Measurements from ENCODE around the gene AGK.
"Not testable (repeated sequence)": the region's sequence is repeated elsewhere in the genome, so short reads cannot be mapped to it uniquely, and the experiment has no call there.

AGK gene

GRCh38 chr7:141647701-141648100 is 96.5 kb downstream of the AGK start:
- not testable (repeated sequence) for H3K9me3 ChIP-seq (ENCODE audit: control insufficient read depth, insufficient read depth, low read depth, low read length); H3K27me3 ChIP-seq (ENCODE audit: control insufficient read depth, insufficient read depth, low read length); H3K9ac ChIP-seq (ENCODE audit: low read length); H3K4me3 ChIP-seq (ENCODE audit: low read depth, low read length); H3K4me1 ChIP-seq (ENCODE audit: control insufficient read depth, insufficient read depth, low read length); H3K27ac ChIP-seq (ENCODE audit: low read depth, low read length)
- peaks cover 32% of the 10 kb centered on the region for H3K36me3 ChIP-seq (ENCODE audit: control insufficient read depth, insufficient read depth, low read length)

- Histone ChIP-seq H3K27ac (ENCODE audit: low read depth, low read length) (no peak overlapping the region), H3K4me3 (ENCODE audit: low read depth, low read length) (no peak overlapping the region), H3K4me1 (ENCODE audit: control insufficient read depth, insufficient read depth, low read length) (peaks cover 8% of the 10 kb centered on the region; the same call in 1 of the 2 replicates), H3K36me3 (ENCODE audit: control insufficient read depth, insufficient read depth, low read length) (peaks cover 27% of the 10 kb centered on the region), H3K27me3 (ENCODE audit: control insufficient read depth, insufficient read depth, low read length) (no peaks in the 10 kb centered on the region), H3K9ac (ENCODE audit: low read length) (no peak overlapping the region), H3K9me3 (ENCODE audit: control insufficient read depth, insufficient read depth, low read depth, low read length) (no peaks in the 10 kb centered on the region)
Observed at GRCh38 chr7:141648276-141649114, 97.3 kb downstream of the AGK start.

DNA sequence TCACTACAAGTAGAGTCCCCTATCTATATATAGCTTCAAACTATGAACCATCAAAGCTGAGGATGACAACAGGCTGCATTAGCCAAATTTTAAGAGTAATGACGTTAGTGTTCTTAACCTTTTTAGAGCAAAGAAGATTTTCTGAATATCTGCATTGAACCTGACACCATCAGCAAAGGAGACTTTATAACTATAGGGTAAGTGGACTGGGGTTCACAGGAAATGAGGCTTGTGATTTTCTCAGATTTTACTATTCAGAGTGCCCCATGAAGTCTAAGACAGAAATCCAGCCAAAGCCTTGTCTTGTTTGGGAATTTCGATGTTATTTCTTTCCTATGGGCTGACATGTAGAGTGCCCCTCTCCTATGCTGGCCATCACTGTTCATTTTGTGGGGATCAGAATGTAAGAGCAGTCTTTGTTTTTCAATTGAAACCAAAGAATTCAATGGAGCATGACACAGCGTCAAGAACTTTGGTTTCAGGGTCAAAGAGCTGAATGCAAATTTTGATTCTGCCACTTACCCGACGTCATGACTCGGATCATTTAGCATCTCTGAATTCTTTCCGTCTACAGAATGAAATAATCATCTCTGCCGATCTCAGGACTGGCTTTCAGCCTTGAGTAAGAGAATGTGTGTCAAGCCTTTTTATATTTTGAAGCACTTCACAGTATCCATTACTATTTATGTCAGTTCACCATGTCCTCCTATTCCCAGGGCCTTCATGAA is 98.1 kb downstream of the AGK start:
- H3K4me1 ChIP-seq (ENCODE audit: control insufficient read depth, insufficient read depth, low read length): peaks cover 8% of the 10 kb centered on the region; the same call in 1 of the 2 replicates
- no peaks in the 10 kb centered on the region for H3K9me3 ChIP-seq (ENCODE audit: control insufficient read depth, insufficient read depth, low read depth, low read length)
- H3K36me3 ChIP-seq (ENCODE audit: control insufficient read depth, insufficient read depth, low read length): peaks cover 27% of the 10 kb centered on the region
- H3K27me3 ChIP-seq (ENCODE audit: control insufficient read depth, insufficient read depth, low read length): no peaks in the 10 kb centered on the region
- no peak overlapping the region for H3K27ac ChIP-seq (ENCODE audit: low read depth, low read length)
- no peak overlapping the region for H3K9ac ChIP-seq (ENCODE audit: low read length)
- no peak overlapping the region for H3K4me3 ChIP-seq (ENCODE audit: low read depth, low read length)

DNA sequence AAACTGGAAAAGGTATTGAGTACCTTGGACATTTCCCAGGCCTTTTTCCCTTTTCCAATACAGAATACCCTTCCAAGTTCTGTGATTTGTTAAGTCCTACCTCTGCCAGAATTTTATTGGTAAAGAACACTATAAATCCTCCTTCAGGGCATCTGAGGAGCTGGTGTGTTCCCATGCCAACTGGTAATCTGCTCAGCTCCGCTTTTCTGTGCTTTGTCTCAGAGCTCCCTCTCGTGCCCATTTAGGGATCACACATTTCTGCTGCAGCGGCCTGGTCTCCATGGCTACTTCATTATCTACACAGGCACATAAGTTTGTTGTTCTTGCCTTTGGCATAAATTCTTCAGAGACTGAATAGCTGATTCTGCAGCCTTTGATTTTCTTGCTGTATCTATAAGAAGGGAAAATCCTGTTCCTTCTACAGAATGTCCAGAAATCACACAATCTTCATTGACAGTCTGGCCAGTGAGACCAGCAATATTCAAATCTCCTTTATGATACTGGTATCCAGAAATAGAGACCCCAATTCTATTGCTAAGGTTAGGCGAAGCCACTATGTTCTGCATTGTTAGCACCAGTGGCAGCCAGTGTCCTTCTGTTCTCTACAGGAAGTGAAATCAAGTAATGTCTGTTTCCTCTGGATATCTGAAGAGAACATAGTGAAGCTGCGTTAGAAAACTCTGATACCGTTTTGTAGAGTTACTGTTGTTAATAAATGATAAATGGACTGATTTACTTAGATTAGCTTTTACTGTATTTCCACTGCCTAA is 98.8 kb downstream of the AGK start:
- Histone ChIP-seq H3K9me3 (ENCODE audit: control insufficient read depth, insufficient read depth, low read depth, low read length) (no peaks in the 10 kb centered on the region), H3K27ac (ENCODE audit: low read depth, low read length) (no peak overlapping the region), H3K27me3 (ENCODE audit: control insufficient read depth, insufficient read depth, low read length) (no peaks in the 10 kb centered on the region), H3K9ac (ENCODE audit: low read length) (no peak overlapping the region), H3K36me3 (ENCODE audit: control insufficient read depth, insufficient read depth, low read length) (peaks cover 27% of the 10 kb centered on the region), H3K4me3 (ENCODE audit: low read depth, low read length) (no peak overlapping the region), H3K4me1 (ENCODE audit: control insufficient read depth, insufficient read depth, low read length) (peaks cover 11% of the 10 kb centered on the region; the same call in 1 of the 2 replicates)

GRCh38 chr7:141651417-141651816 is 100.2 kb downstream of the AGK start:
- Histone ChIP-seq H3K27me3 (ENCODE audit: control insufficient read depth, insufficient read depth, low read length) (no peaks in the 10 kb centered on the region), H3K36me3 (ENCODE audit: control insufficient read depth, insufficient read depth, low read length) (peaks cover 27% of the 10 kb centered on the region), H3K27ac (ENCODE audit: low read depth, low read length) (no peak overlapping the region), H3K4me3 (ENCODE audit: low read depth, low read length) (no peak overlapping the region), H3K9me3 (ENCODE audit: control insufficient read depth, insufficient read depth, low read depth, low read length) (no peaks in the 10 kb centered on the region), H3K9ac (ENCODE audit: low read length) (no peak overlapping the region), H3K4me1 (ENCODE audit: control insufficient read depth, insufficient read depth, low read length) (peaks cover 11% of the 10 kb centered on the region; the same call in 1 of the 2 replicates)

DNA sequence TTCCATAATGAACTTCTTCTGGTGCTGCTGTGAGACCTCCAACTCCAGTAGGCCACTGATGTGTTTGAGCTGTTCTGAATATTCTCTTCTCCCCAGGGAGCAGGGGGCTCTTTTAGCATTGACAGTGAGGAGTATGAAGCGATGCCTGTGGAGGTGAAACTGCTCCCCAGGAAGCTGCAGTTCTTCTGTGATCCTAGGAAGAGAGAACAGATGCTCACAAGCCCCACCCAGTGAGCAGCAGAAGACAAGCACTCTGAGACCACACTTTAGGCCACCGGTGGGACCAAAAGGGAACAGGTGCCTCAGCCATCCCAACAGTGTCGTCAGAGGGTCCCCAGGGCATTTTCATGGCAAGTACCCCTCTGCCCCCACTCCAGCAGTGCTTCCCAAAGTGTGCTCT is 101.5 kb downstream of the AGK start:
- no peaks in the 10 kb centered on the region for H3K9me3 ChIP-seq (ENCODE audit: control insufficient read depth, insufficient read depth, low read depth, low read length)
- H3K27me3 ChIP-seq (ENCODE audit: control insufficient read depth, insufficient read depth, low read length): no peaks in the 10 kb centered on the region
- H3K4me3 ChIP-seq (ENCODE audit: low read depth, low read length): no peak overlapping the region
- no peak overlapping the region for H3K9ac ChIP-seq (ENCODE audit: low read length)
- no peak overlapping the region for H3K27ac ChIP-seq (ENCODE audit: low read depth, low read length)
- H3K36me3 ChIP-seq (ENCODE audit: control insufficient read depth, insufficient read depth, low read length): peaks cover 26% of the 10 kb centered on the region
- H3K4me1 ChIP-seq (ENCODE audit: control insufficient read depth, insufficient read depth, low read length): peaks cover 11% of the 10 kb centered on the region; the same call in 1 of the 2 replicates

GRCh38 chr7:141654551-141654950 is 103.3 kb downstream of the AGK start:
- H3K36me3 ChIP-seq (ENCODE audit: control insufficient read depth, insufficient read depth, low read length): peaks cover 30% of the 10 kb centered on the region
- H3K9ac ChIP-seq (ENCODE audit: low read length): no peak overlapping the region
- H3K27me3 ChIP-seq (ENCODE audit: control insufficient read depth, insufficient read depth, low read length): no peaks in the 10 kb centered on the region
- no peaks in the 10 kb centered on the region for H3K9me3 ChIP-seq (ENCODE audit: control insufficient read depth, insufficient read depth, low read depth, low read length)
- peaks cover 6% of the 10 kb centered on the region; the same call in 1 of the 2 replicates for H3K4me1 ChIP-seq (ENCODE audit: control insufficient read depth, insufficient read depth, low read length)
- no peak overlapping the region for H3K27ac ChIP-seq (ENCODE audit: low read depth, low read length)
- H3K4me3 ChIP-seq (ENCODE audit: low read depth, low read length): no peak overlapping the region

GRCh38 chr7:141659501-141659900 is 108.3 kb downstream of the AGK start:
- Histone ChIP-seq H3K4me1 (ENCODE audit: control insufficient read depth, insufficient read depth, low read length) (0 out of 2 replicates have a peak, but pooled peaks cover 3% of the 10 kb centered on the region), H3K9me3 (ENCODE audit: control insufficient read depth, insufficient read depth, low read depth, low read length) (no peaks in the 10 kb centered on the region), H3K4me3 (ENCODE audit: low read depth, low read length) (no peak overlapping the region), H3K9ac (ENCODE audit: low read length) (no peak overlapping the region), H3K27me3 (ENCODE audit: control insufficient read depth, insufficient read depth, low read length) (no peaks in the 10 kb centered on the region), H3K27ac (ENCODE audit: low read depth, low read length) (no peak overlapping the region), H3K36me3 (ENCODE audit: control insufficient read depth, insufficient read depth, low read length) (peaks cover 54% of the 10 kb centered on the region)

GRCh38 chr7:141660259-141660658 is 109.0 kb downstream of the AGK start:
- H3K4me1 ChIP-seq (ENCODE audit: control insufficient read depth, insufficient read depth, low read length): no peaks in the 10 kb centered on the region
- H3K9me3 ChIP-seq (ENCODE audit: control insufficient read depth, insufficient read depth, low read depth, low read length): no peaks in the 10 kb centered on the region
- no peak overlapping the region for H3K4me3 ChIP-seq (ENCODE audit: low read depth, low read length)
- no peak overlapping the region for H3K9ac ChIP-seq (ENCODE audit: low read length)
- peaks cover 61% of the 10 kb centered on the region for H3K36me3 ChIP-seq (ENCODE audit: control insufficient read depth, insufficient read depth, low read length)
- H3K27me3 ChIP-seq (ENCODE audit: control insufficient read depth, insufficient read depth, low read length): no peaks in the 10 kb centered on the region
- no peak overlapping the region for H3K27ac ChIP-seq (ENCODE audit: low read depth, low read length)

GRCh38 chr7:141663081-141663849 is 112.1 kb downstream of the AGK start:
- Histone ChIP-seq H3K4me3 (ENCODE audit: low read depth, low read length) (no peak overlapping the region), H3K27me3 (ENCODE audit: control insufficient read depth, insufficient read depth, low read length) (no peaks in the 10 kb centered on the region), H3K9ac (ENCODE audit: low read length) (no peak overlapping the region), H3K9me3 (ENCODE audit: control insufficient read depth, insufficient read depth, low read depth, low read length) (no peaks in the 10 kb centered on the region), H3K27ac (ENCODE audit: low read depth, low read length) (no peak overlapping the region), H3K36me3 (ENCODE audit: control insufficient read depth, insufficient read depth, low read length) (peaks cover 59% of the 10 kb centered on the region), H3K4me1 (ENCODE audit: control insufficient read depth, insufficient read depth, low read length) (no peaks in the 10 kb centered on the region)
